ENCODE measurements around the gene POR. TPM values are rescaled to one million over a fixed set of nuclear protein-coding genes. Genes with fewer than 3 reads are reported as not detected.

The POR gene
- total and polyA plus RNA-seq, 7 donors: 20.4 to 98.9 (median 39.3) TPM

DNA sequence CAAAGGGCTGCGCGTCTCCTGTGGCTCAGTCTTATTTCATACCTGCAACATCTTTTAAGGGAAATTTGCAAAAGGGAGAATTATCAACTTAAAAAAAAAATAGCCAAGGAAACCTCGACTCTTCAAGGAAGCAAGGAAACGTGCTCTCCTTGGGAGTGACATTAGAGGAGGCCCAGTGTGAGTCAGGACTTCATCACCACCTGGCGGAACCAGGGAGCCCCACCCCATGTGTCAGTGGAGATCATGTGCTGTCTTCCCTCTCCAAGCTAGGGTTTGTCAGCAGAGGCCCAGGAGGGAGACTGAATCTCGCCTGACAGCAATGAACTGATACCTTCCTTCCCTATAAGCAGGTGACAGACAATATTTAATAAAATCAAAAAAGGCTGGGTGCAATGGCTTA, 28.9 kb downstream of the POR start:
- no peak overlapping the region for H3K27ac ChIP-seq
- intact Hi-C loops (cut with DNase I): no loop called here
- H3K4me1 ChIP-seq: peaks cover 0 to 8% (median 2%) of the 10 kb centered on the region in 4 donors

GRCh38 chr7:75944507-75944906, 29.6 kb downstream of the POR start:
- Histone ChIP-seq H3K27me3 (no peaks in the 10 kb centered on the region), H3K27ac (no peak overlapping the region), H3K4me3 (no peak overlapping the region), H3K36me3 (peaks cover 0 to 6% (median 0%) of the 10 kb centered on the region in 4 donors), H3K9me3 (no peaks in the 10 kb centered on the region), H3K4me1 (peaks cover 0 to 6% (median 2%) of the 10 kb centered on the region in 4 donors)
- 95 to 96% methylated on average over 1 of the region's 1 CpG for WGBS, 2 donors
- intact Hi-C loops (cut with DNase I): no loop called here
- DNase-seq: no peak
- TF ChIP-seq, protein P1, sequence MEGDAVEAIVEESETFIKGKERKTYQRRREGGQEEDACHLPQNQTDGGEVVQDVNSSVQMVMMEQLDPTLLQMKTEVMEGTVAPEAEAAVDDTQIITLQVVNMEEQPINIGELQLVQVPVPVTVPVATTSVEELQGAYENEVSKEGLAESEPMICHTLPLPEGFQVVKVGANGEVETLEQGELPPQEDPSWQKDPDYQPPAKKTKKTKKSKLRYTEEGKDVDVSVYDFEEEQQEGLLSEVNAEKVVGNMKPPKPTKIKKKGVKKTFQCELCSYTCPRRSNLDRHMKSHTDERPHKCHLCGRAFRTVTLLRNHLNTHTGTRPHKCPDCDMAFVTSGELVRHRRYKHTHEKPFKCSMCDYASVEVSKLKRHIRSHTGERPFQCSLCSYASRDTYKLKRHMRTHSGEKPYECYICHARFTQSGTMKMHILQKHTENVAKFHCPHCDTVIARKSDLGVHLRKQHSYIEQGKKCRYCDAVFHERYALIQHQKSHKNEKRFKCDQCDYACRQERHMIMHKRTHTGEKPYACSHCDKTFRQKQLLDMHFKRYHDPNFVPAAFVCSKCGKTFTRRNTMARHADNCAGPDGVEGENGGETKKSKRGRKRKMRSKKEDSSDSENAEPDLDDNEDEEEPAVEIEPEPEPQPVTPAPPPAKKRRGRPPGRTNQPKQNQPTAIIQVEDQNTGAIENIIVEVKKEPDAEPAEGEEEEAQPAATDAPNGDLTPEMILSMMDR (IDR thresholded peaks at IDR 0.05): no peak
- no peak for TF ChIP-seq POLR2A (IDR thresholded peaks at IDR 0.05)
- TF ChIP-seq POLR2AphosphoS5 (IDR thresholded peaks at IDR 0.05): no peak
- TF ChIP-seq EP300 (IDR thresholded peaks at IDR 0.05): no peak

More for the DNA sequence above, 28.9 kb downstream of the POR start:
- Histone ChIP-seq H3K9me3 (no peaks in the 10 kb centered on the region), H3K36me3 (peaks cover 0 to 6% (median 0%) of the 10 kb centered on the region in 4 donors), H3K4me3 (no peak overlapping the region), H3K27me3 (no peaks in the 10 kb centered on the region)
- no peak for DNase-seq
- no peak for TF ChIP-seq POLR2A (IDR thresholded peaks at IDR 0.05)
- TF ChIP-seq, protein P1 (IDR thresholded peaks at IDR 0.05): no peak
- TF ChIP-seq EP300 (IDR thresholded peaks at IDR 0.05): no peak
- no peak for TF ChIP-seq POLR2AphosphoS5 (IDR thresholded peaks at IDR 0.05)
- 78 to 90% methylated on average over 6 of the region's 6 CpGs for WGBS, 2 donors

GRCh38 chr7:75945297-75946168, 30.6 kb downstream of the POR start:
- no peak overlapping the region for H3K27ac ChIP-seq
- TF ChIP-seq POLR2AphosphoS5 (IDR thresholded peaks at IDR 0.05) (no peak), POLR2A (IDR thresholded peaks at IDR 0.05) (no peak), EP300 (IDR thresholded peaks at IDR 0.05) (no peak)
- TF ChIP-seq, protein P1 (IDR thresholded peaks at IDR 0.05): no peak
- peaks cover 0 to 6% (median 0%) of the 10 kb centered on the region in 4 donors for H3K36me3 ChIP-seq
- no peak for DNase-seq
- H3K9me3 ChIP-seq: no peaks in the 10 kb centered on the region
- WGBS, 2 donors: 83 to 84% methylated on average over 8 of the region's 8 CpGs
- no peak overlapping the region for H3K4me3 ChIP-seq
- no peaks in the 10 kb centered on the region for H3K27me3 ChIP-seq
- intact Hi-C loops (cut with DNase I): no loop called here
- H3K4me1 ChIP-seq: peaks cover 0 to 6% (median 2%) of the 10 kb centered on the region in 4 donors

GRCh38 chr7:75946207-75946855, 31.4 kb downstream of the POR start:
- intact Hi-C loops (cut with DNase I): no loop called here
- TF ChIP-seq, protein P1 (IDR thresholded peaks at IDR 0.05): no peak
- TF ChIP-seq POLR2AphosphoS5 (IDR thresholded peaks at IDR 0.05): no peak
- TF ChIP-seq EP300 (IDR thresholded peaks at IDR 0.05): no peak
- TF ChIP-seq POLR2A (IDR thresholded peaks at IDR 0.05): no peak
- WGBS, 2 donors: 75 to 86% methylated on average over 8 of the region's 8 CpGs
- Histone ChIP-seq H3K9me3 (no peaks in the 10 kb centered on the region), H3K27me3 (no peaks in the 10 kb centered on the region), H3K36me3 (peaks cover 0 to 6% (median 0%) of the 10 kb centered on the region in 4 donors), H3K27ac (no peak overlapping the region), H3K4me1 (peaks cover 0 to 6% (median 2%) of the 10 kb centered on the region in 4 donors), H3K4me3 (no peak overlapping the region)
- DNase-seq: no peak

Data from sigmoid colon (tissue), 7 donors.